Measurements from ENCODE around the gene ANK3. TPM values are rescaled to one million over a fixed set of nuclear protein-coding genes. Genes with fewer than 3 reads are reported as not detected.

ANK3 gene
- total and polyA plus RNA-seq, 3 donors from 2014 or later: 23.5 to 39.9 (median 38.6) TPM

DNA sequence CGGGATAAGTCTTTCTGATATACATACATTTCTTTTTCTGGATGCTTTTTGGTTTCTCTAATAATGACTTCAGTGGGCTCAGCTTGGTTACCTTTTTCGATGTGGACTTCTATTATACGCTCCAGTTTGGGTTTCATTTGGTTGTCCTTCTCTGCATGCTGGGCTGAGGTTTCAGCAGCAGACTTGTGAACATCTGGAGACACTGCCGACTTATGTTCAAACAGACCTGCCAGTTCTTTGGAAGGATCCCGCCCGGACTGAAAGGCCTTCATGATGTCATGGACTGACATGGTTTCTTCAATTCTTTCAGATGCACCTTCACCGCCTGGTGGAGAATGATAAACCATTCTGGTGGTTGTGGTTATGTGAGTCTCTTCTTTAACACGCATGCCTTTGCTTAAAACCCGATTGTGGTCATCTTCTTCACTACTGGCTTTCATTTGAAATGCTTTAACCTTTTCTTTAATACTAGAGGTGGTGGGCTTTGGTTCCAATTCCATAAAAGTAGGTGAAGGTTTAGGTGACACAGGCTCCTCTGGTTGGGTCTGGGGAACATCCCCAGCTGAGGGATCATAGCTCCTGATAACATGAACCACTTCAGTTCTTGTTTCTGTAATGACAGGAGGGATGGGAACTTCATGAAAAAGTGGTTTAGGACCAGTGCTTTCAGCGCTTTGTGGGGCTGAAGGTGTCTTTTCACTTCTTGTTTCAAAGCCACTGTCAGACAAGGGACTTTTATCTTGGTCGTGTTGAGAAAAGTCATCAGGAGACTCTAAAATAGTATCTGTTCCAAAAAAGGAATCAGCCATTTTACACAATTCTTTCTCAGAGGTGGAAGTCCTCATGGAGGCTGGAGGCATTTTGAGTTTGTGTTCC, 315.7 kb downstream of the ANK3 start:
- Histone ChIP-seq H3K27me3 (no peaks in the 10 kb centered on the region), H3K4me1 (peaks cover 8% of the 10 kb centered on the region), H3K4me3 (no peak overlapping the region), H3K27ac (no peak overlapping the region), H3K9me3 (no peaks in the 10 kb centered on the region), H3K36me3 (ENCODE audit: low read depth, missing control alignments) (no peaks in the 10 kb centered on the region)
- DNase-seq: no peak
- WGBS, 2 donors: 93 to 95% methylated on average over 11 of the region's 11 CpGs
- no peak for TF ChIP-seq CTCF (IDR thresholded peaks at IDR 0.05)
- intact Hi-C loops (cut with DNase I; ENCODE audit: low total_unique reads): no loop called here

DNA sequence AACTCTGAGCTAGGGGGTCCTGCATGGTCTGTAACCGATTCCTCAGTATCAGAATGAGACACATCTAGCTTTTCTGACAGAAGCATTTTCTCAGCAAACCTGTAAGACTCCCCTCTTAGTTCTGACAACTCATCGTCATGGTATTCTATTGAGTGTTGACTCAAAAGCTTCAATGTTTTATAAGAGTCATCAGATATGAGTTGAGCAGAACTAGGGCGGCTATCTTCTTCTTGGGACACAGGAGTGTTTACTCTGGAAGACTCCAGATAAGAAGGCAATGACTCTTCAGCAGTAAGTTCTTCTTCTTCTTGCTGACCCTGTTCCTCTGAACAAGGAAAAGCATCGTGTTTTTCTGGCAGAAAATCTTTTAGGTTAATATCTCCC, 316.3 kb downstream of the ANK3 start:
- intact Hi-C loops (cut with DNase I; ENCODE audit: low total_unique reads): no loop called here
- 79 to 80% methylated on average over 4 of the region's 4 CpGs for WGBS, 2 donors
- H3K27me3 ChIP-seq: no peaks in the 10 kb centered on the region
- peaks cover 8% of the 10 kb centered on the region for H3K4me1 ChIP-seq
- no peak for TF ChIP-seq CTCF (IDR thresholded peaks at IDR 0.05)
- TF ChIP-seq POLR2A (IDR thresholded peaks at IDR 0.05): no peak
- no peak overlapping the region for H3K4me3 ChIP-seq
- DNase-seq: no peak
- H3K36me3 ChIP-seq (ENCODE audit: low read depth, missing control alignments): no peaks in the 10 kb centered on the region
- H3K9me3 ChIP-seq: no peaks in the 10 kb centered on the region
- no peak overlapping the region for H3K27ac ChIP-seq

- peak overlapping the region in 1 of 2 donors; percentile 66 for H3K27ac ChIP-seq
- H3K9me3 ChIP-seq: no peaks in the 10 kb centered on the region
- DNase-seq: no peak
- peaks cover 8% of the 10 kb centered on the region for H3K4me1 ChIP-seq
- intact Hi-C loops (cut with DNase I; ENCODE audit: low total_unique reads): no loop called here
- H3K36me3 ChIP-seq (ENCODE audit: low read depth, missing control alignments): no peaks in the 10 kb centered on the region
- 54 to 64% methylated on average over 2 of the region's 2 CpGs for WGBS, 2 donors
- H3K27me3 ChIP-seq: no peaks in the 10 kb centered on the region
- no peak for TF ChIP-seq CTCF (IDR thresholded peaks at IDR 0.05)
- no peak for TF ChIP-seq POLR2A (IDR thresholded peaks at IDR 0.05)
- H3K4me3 ChIP-seq: no peak overlapping the region
These were observed 320.4 kb downstream of the ANK3 start for GRCh38 chr10:60069311-60069710.

- no peak overlapping the region for H3K27ac ChIP-seq
- no peaks in the 10 kb centered on the region for H3K4me1 ChIP-seq
- H3K9me3 ChIP-seq: no peaks in the 10 kb centered on the region
- no peak for DNase-seq
- H3K27me3 ChIP-seq: no peaks in the 10 kb centered on the region
- 90 to 92% methylated on average over 3 of the region's 3 CpGs for WGBS, 2 donors
- TF ChIP-seq CTCF (IDR thresholded peaks at IDR 0.05): no peak
- TF ChIP-seq POLR2A (IDR thresholded peaks at IDR 0.05): no peak
- H3K4me3 ChIP-seq: no peak overlapping the region
- H3K36me3 ChIP-seq (ENCODE audit: low read depth, missing control alignments): no peaks in the 10 kb centered on the region
- intact Hi-C loops (cut with DNase I; ENCODE audit: low total_unique reads): no loop called here
These were observed 339.3 kb downstream of the ANK3 start for GRCh38 chr10:60050366-60050765.

GRCh38 chr10:60048091-60048501, 341.6 kb downstream of the ANK3 start:
- H3K27me3 ChIP-seq: no peaks in the 10 kb centered on the region
- H3K27ac ChIP-seq: no peak overlapping the region
- no peak overlapping the region for H3K4me3 ChIP-seq
- TF ChIP-seq CTCF (IDR thresholded peaks at IDR 0.05): no peak
- no peak for TF ChIP-seq POLR2A (IDR thresholded peaks at IDR 0.05)
- no peak for DNase-seq
- peaks cover 11% of the 10 kb centered on the region for H3K4me1 ChIP-seq
- no peaks in the 10 kb centered on the region for H3K9me3 ChIP-seq
- no peaks in the 10 kb centered on the region for H3K36me3 ChIP-seq (ENCODE audit: low read depth, missing control alignments)
- intact Hi-C loops (cut with DNase I; ENCODE audit: low total_unique reads): no loop called here

All from testis (tissue), 3 donors.